HepG2 (cell line): ENCODE results near the gene RASAL1. TPM values are rescaled to one million over a fixed set of nuclear protein-coding genes. Genes with fewer than 3 reads are reported as not detected.

Source experiments
- DMAP1 ChIP-seq: IDR thresholded peaks from 2 replicates; pipeline ENCODE4 v1.6.1; 2016
- ESRRA ChIP-seq: sonication (generic); formaldehyde crosslinking; IDR thresholded peaks from 2 replicates; pipeline ENCODE4 v1.5.1; 2020; ENCODE audit warnings: mild to moderate bottlenecking, low read depth, missing genetic modification reagents
- HNF4A ChIP-seq: sonication (generic); formaldehyde crosslinking; IDR thresholded peaks from 2 replicates; pipeline ENCODE4 v1.4.0; 2020; ENCODE audit warnings: missing genetic modification reagents
- HNRNPLL ChIP-seq: fragments of 200-400 bp; formaldehyde crosslinking; IDR thresholded peaks from 2 replicates; pipeline ENCODE4 v1.6.1; 2017; ENCODE audit warnings: mild to moderate bottlenecking, low read depth, low read length; ENCODE audit not compliant: poor library complexity, severe bottlenecking
- HNRNPUL1 ChIP-seq: fragments of 200-400 bp; formaldehyde crosslinking; IDR thresholded peaks from 2 replicates; pipeline ENCODE4 v1.6.1; 2017; ENCODE audit warnings: low read depth, mild to moderate bottlenecking, low read length, moderate library complexity
- HOXD1 ChIP-seq: sonication (generic); formaldehyde crosslinking; IDR thresholded peaks from 2 replicates; pipeline ENCODE4 v1.5.0; 2020; ENCODE audit warnings: missing genetic modification reagents
- KAT8 ChIP-seq: IDR thresholded peaks from 2 replicates; pipeline ENCODE4 v1.6.1; 2016; ENCODE audit warnings: missing genetic modification reagents, missing compliant biosample characterization
- MIER2 ChIP-seq: IDR thresholded peaks from 2 replicates; pipeline ENCODE4 v1.6.1; 2016; ENCODE audit warnings: missing biosample characterization, missing genetic modification reagents
- NCOA5 ChIP-seq: sonication (generic); formaldehyde crosslinking; IDR thresholded peaks from 2 replicates; pipeline ENCODE4 v1.4.0; 2020; ENCODE audit warnings: missing genetic modification reagents
- NFE2L1 ChIP-seq: sonication (generic); formaldehyde crosslinking; IDR thresholded peaks from 2 replicates; pipeline ENCODE4 v1.4.0; 2020; ENCODE audit warnings: missing genetic modification reagents, mild to moderate bottlenecking, borderline replicate concordance
- NFYB ChIP-seq: sonication (generic); formaldehyde crosslinking; IDR thresholded peaks from 2 replicates; pipeline ENCODE4 v1.4.0; 2020; ENCODE audit warnings: missing genetic modification reagents
- PAX8 ChIP-seq: sonication (generic); formaldehyde crosslinking; IDR thresholded peaks from 2 replicates; pipeline ENCODE4 v1.8.0; 2022; ENCODE audit warnings: mild to moderate bottlenecking, missing genetic modification reagents, borderline replicate concordance
- RBAK ChIP-seq: sonication (generic); formaldehyde crosslinking; IDR thresholded peaks from 2 replicates; pipeline ENCODE4 v1.5.1; 2020; ENCODE audit warnings: mild to moderate bottlenecking, missing genetic modification reagents
- REPIN1 ChIP-seq: sonication (generic); formaldehyde crosslinking; IDR thresholded peaks from 2 replicates; pipeline ENCODE4 v1.8.0; 2022; ENCODE audit warnings: missing genetic modification reagents, low read depth, mild to moderate bottlenecking, borderline replicate concordance
- SNAI1 ChIP-seq: sonication (generic); formaldehyde crosslinking; IDR thresholded peaks from 2 replicates; pipeline ENCODE4 v1.5.0; 2020; ENCODE audit warnings: mild to moderate bottlenecking, missing genetic modification reagents, borderline replicate concordance
- ZKSCAN8 ChIP-seq: IDR thresholded peaks from 2 replicates; pipeline ENCODE4 v1.6.1; 2016; ENCODE audit warnings: borderline replicate concordance, missing genetic modification reagents, missing compliant biosample characterization
- ZMYM3 ChIP-seq: sonication (generic); formaldehyde crosslinking; IDR thresholded peaks from 2 replicates; pipeline ENCODE4 v1.5.1; 2020; ENCODE audit warnings: mild to moderate bottlenecking, missing genetic modification reagents
- ZNF101 ChIP-seq: sonication (generic); formaldehyde crosslinking; IDR thresholded peaks from 2 replicates; pipeline ENCODE4 v1.4.0; 2020; ENCODE audit warnings: mild to moderate bottlenecking, low read depth, missing genetic modification reagents, borderline replicate concordance
- ZNF614 ChIP-seq: IDR thresholded peaks from 2 replicates; pipeline ENCODE4 v1.6.1; 2018; ENCODE audit warnings: missing biosample characterization, missing genetic modification reagents, inconsistent platforms, borderline replicate concordance
- ZNF672 ChIP-seq: sonication (generic); formaldehyde crosslinking; IDR thresholded peaks from 2 replicates; pipeline ENCODE4 v1.8.1; 2022; ENCODE audit warnings: missing genetic modification reagents
- polyA plus RNA-seq, 8 experiments: library from polyadenylated mRNA; depleted of rRNA in 3 of 8; stranded (reverse) in 7 of 8; unstranded in 1 of 8; fragments of >200 nt; fragmentation: Illumina TruSeq in 4 of 8; extraction: Trizol in 4 of 8; gene quantifications; 2 replicates each; pipeline versions ENCODE4 v1.2.1 to v1.2.3, GENCODE V29; 2011 to 2016; ENCODE audit warnings: low read depth in 4 of 8, missing spikeins in 1 of 8, mixed read lengths in 1 of 8; ENCODE audit not compliant: insufficient read depth in 1 of 8
- total RNA-seq, 5 experiments: library from RNA; depleted of rRNA; stranded (reverse); fragments of >200 nt; fragmentation: Illumina TruSeq; extraction: Trizol; gene quantifications; 2 replicates each; pipeline ENCODE4 v1.2.3, GENCODE V29; 2016; ENCODE audit warnings: low read depth in 1 of 5
- TF ChIP-seq, protein P1 (sequence below): IDR thresholded peaks from 2 replicates; pipeline ENCODE4 v1.6.1; 2016; ENCODE audit warnings: low read depth, missing genetic modification reagents, missing compliant biosample characterization
- TF ChIP-seq, protein P2 (sequence below): sonication (generic); formaldehyde crosslinking; IDR thresholded peaks from 2 replicates; pipeline ENCODE4 v1.4.0; 2020; ENCODE audit warnings: missing genetic modification reagents, borderline replicate concordance
- TF ChIP-seq, protein P3 (sequence below): sonication (generic); formaldehyde crosslinking; IDR thresholded peaks from 2 replicates; pipeline ENCODE4 v1.8.0; 2022; ENCODE audit warnings: missing genetic modification reagents, low read depth, mild to moderate bottlenecking, borderline replicate concordance

RASAL1 gene
- total and polyA plus RNA-seq, 2 of the 13 experiments (the other 11 are each of a cell fraction or from before 2014, with no cell fraction given), result not detected

DNA sequence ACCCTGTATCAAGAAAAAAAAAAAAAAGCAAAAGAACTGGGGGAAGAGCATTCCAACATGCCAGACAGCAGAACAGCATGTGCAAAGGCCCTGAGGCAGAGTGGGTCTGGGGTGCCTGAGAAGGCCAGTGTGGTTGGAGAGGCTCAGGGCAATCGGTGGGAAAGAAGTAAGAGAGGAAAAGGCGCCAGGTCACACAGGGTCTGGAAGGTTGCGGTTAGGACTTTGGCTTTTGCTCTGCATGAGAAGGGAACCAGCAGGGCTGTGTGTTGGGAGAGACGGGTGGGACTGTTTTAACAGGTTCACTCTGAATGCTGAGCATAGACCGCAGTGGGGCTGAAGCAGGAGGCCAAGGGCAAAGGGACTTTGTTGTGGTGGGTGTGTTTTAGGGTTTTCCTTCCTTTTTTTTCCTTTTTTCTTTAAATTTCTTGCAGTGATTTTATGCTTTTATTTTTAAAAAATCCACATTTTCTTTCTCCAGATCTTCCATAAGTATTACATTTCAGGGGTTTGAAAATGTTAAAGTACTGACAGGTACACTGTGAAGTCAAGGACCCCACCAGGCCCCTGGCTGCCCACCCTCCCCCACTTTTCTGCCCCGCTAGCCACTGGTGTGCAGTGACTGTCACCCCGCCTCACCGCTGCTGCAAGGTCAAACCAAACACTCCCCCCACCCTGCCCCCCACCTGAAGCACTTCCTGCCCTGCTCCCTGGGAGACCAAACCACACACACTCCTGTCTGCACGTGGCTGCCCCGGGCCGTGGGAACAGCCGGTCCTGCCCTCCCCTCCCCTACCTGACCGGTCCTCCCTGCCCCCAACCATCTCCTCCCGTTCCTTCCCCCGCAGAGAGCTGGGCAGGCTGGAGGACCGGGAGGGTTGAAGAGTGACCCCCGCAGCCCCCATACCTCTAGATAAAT is 49.1 kb downstream of the RASAL1 start (continued):
- TF ChIP-seq NFE2L1 (CRISPR knock-in tag) (no peak), HNRNPUL1 (no peak), NFYB (CRISPR knock-in tag) (no peak), KAT8 (CRISPR knock-in tag) (no peak), SNAI1 (CRISPR knock-in tag) (no peak), NCOA5 (CRISPR knock-in tag) (no peak), ZNF101 (CRISPR knock-in tag) (no peak), ZNF672 (CRISPR knock-in tag) (no peak), RBAK (CRISPR knock-in tag) (no peak), ZKSCAN8 (CRISPR knock-in tag) (no peak), MIER2 (CRISPR knock-in tag) (no peak), ZMYM3 (CRISPR knock-in tag) (peak; percentile 90), HNRNPLL (no peak), ESRRA (CRISPR knock-in tag) (peak; percentile 36; the same call in 1 of the 2 replicates), HOXD1 (CRISPR knock-in tag) (no peak), REPIN1 (CRISPR knock-in tag) (no peak), DMAP1 (no peak), ZNF614 (no peak), HNF4A (CRISPR knock-in tag) (peak; percentile 31; the same call in 1 of the 2 replicates), PAX8 (CRISPR knock-in tag) (no peak)
- TF ChIP-seq, protein P1, sequence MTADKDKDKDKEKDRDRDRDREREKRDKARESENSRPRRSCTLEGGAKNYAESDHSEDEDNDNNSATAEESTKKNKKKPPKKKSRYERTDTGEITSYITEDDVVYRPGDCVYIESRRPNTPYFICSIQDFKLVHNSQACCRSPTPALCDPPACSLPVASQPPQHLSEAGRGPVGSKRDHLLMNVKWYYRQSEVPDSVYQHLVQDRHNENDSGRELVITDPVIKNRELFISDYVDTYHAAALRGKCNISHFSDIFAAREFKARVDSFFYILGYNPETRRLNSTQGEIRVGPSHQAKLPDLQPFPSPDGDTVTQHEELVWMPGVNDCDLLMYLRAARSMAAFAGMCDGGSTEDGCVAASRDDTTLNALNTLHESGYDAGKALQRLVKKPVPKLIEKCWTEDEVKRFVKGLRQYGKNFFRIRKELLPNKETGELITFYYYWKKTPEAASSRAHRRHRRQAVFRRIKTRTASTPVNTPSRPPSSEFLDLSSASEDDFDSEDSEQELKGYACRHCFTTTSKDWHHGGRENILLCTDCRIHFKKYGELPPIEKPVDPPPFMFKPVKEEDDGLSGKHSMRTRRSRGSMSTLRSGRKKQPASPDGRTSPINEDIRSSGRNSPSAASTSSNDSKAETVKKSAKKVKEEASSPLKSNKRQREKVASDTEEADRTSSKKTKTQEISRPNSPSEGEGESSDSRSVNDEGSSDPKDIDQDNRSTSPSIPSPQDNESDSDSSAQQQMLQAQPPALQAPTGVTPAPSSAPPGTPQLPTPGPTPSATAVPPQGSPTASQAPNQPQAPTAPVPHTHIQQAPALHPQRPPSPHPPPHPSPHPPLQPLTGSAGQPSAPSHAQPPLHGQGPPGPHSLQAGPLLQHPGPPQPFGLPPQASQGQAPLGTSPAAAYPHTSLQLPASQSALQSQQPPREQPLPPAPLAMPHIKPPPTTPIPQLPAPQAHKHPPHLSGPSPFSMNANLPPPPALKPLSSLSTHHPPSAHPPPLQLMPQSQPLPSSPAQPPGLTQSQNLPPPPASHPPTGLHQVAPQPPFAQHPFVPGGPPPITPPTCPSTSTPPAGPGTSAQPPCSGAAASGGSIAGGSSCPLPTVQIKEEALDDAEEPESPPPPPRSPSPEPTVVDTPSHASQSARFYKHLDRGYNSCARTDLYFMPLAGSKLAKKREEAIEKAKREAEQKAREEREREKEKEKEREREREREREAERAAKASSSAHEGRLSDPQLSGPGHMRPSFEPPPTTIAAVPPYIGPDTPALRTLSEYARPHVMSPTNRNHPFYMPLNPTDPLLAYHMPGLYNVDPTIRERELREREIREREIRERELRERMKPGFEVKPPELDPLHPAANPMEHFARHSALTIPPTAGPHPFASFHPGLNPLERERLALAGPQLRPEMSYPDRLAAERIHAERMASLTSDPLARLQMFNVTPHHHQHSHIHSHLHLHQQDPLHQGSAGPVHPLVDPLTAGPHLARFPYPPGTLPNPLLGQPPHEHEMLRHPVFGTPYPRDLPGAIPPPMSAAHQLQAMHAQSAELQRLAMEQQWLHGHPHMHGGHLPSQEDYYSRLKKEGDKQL (CRISPR knock-in tag), result no peak
- TF ChIP-seq, protein P2, sequence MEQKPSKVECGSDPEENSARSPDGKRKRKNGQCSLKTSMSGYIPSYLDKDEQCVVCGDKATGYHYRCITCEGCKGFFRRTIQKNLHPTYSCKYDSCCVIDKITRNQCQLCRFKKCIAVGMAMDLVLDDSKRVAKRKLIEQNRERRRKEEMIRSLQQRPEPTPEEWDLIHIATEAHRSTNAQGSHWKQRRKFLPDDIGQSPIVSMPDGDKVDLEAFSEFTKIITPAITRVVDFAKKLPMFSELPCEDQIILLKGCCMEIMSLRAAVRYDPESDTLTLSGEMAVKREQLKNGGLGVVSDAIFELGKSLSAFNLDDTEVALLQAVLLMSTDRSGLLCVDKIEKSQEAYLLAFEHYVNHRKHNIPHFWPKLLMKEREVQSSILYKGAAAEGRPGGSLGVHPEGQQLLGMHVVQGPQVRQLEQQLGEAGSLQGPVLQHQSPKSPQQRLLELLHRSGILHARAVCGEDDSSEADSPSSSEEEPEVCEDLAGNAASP (CRISPR knock-in tag), result peak; percentile 41; the same call in 1 of the 2 replicates
- TF ChIP-seq, protein P3, sequence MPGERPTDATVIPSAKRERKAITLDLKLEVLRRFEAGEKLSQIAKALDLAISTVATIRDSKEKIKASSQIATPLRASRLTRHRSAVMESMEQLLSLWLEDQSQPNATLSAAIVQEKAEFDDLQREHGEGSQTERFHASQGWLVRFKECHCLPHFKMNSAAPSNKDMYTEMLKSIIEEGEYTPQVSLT (CRISPR knock-in tag), result no peak
